HG02763 (cell line): ENCODE measurements around the gene RCN1.

Source experiments
- ATAC-seq: cut with Tn5 transposase; IDR thresholded peaks from one replicate; pipeline ENCODE4 v1.9.1; 2021; ENCODE audit warnings: mild to moderate bottlenecking, moderate library complexity; ENCODE audit not compliant: unreplicated experiment

RCN1 gene

GRCh38 chr11:32151027-32151426, 60.2 kb downstream of the RCN1 start:
- no peak for ATAC-seq

GRCh38 chr11:32152216-32152615, 61.3 kb downstream of the RCN1 start:
- ATAC-seq, result no peak

- no peak for ATAC-seq
Measured at GRCh38 chr11:32152821-32153220, 61.9 kb downstream of the RCN1 start.

- no peak for ATAC-seq
Measured at GRCh38 chr11:32153747-32154146, 62.9 kb downstream of the RCN1 start.

GRCh38 chr11:32154275-32154674, 63.4 kb downstream of the RCN1 start:
- ATAC-seq, result no peak
